ENCODE measurements around the gene GRIN2B. TPM values are rescaled to one million over a fixed set of nuclear protein-coding genes. Genes with fewer than 3 reads are reported as not detected.

The GRIN2B gene
- total RNA-seq, 1 experiment from 2014 or later: 0.05 TPM

GRCh38 chr12:13970803-13971202, 10.6 kb downstream of the GRIN2B start:
- no peak for TF ChIP-seq CTCF (IDR thresholded peaks at IDR 0.05; ENCODE audit: unreplicated experiment)
- Mint-ChIP-seq H3K4me1 (ENCODE audit: low read depth, unreplicated experiment) (no peaks in the 10 kb centered on the region), H3K27ac (ENCODE audit: unreplicated experiment) (no peak overlapping the region), H3K36me3 (ENCODE audit: insufficient read depth, unreplicated experiment) (no peaks in the 10 kb centered on the region), H3K9me3 (ENCODE audit: low read depth, unreplicated experiment) (no peaks in the 10 kb centered on the region), H3K4me3 (ENCODE audit: low read depth, unreplicated experiment) (no peak overlapping the region), H3K27me3 (ENCODE audit: unreplicated experiment) (peaks cover 85% of the 10 kb centered on the region)
- CTCF ChIA-PET: no interaction called here
- no peak for DNase-seq
- intact Hi-C loops (cut with micrococcal nuclease; ENCODE audit: unreplicated experiment): no loop called here
- no TSS peak for BruUV-seq (replicated peaks)

GRCh38 chr12:13968281-13968680, 13.1 kb downstream of the GRIN2B start:
- H3K9me3 Mint-ChIP-seq (ENCODE audit: low read depth, unreplicated experiment): no peaks in the 10 kb centered on the region
- H3K4me1 Mint-ChIP-seq (ENCODE audit: low read depth, unreplicated experiment): no peaks in the 10 kb centered on the region
- no peak overlapping the region for H3K4me3 Mint-ChIP-seq (ENCODE audit: low read depth, unreplicated experiment)
- H3K36me3 Mint-ChIP-seq (ENCODE audit: insufficient read depth, unreplicated experiment): no peaks in the 10 kb centered on the region
- peaks cover 85% of the 10 kb centered on the region for H3K27me3 Mint-ChIP-seq (ENCODE audit: unreplicated experiment)
- intact Hi-C loops (cut with micrococcal nuclease; ENCODE audit: unreplicated experiment): no loop called here
- no peak overlapping the region for H3K27ac Mint-ChIP-seq (ENCODE audit: unreplicated experiment)
- no peak for TF ChIP-seq CTCF (IDR thresholded peaks at IDR 0.05; ENCODE audit: unreplicated experiment)
- CTCF ChIA-PET: no interaction called here
- no TSS peak for BruUV-seq (replicated peaks)
- DNase-seq: no peak

- Mint-ChIP-seq H3K4me3 (ENCODE audit: low read depth, unreplicated experiment) (no peak overlapping the region), H3K36me3 (ENCODE audit: insufficient read depth, unreplicated experiment) (no peaks in the 10 kb centered on the region), H3K27ac (ENCODE audit: unreplicated experiment) (no peak overlapping the region), H3K9me3 (ENCODE audit: low read depth, unreplicated experiment) (no peaks in the 10 kb centered on the region), H3K27me3 (ENCODE audit: unreplicated experiment) (peaks cover 86% of the 10 kb centered on the region), H3K4me1 (ENCODE audit: low read depth, unreplicated experiment) (no peaks in the 10 kb centered on the region)
- no peak for DNase-seq
- intact Hi-C loops (cut with micrococcal nuclease; ENCODE audit: unreplicated experiment): no loop called here
- CTCF ChIA-PET: no interaction called here
- no peak for TF ChIP-seq CTCF (IDR thresholded peaks at IDR 0.05; ENCODE audit: unreplicated experiment)
- BruUV-seq (replicated peaks): no TSS peak
These were observed 16.7 kb downstream of the GRIN2B start for GRCh38 chr12:13964666-13965065.

GRCh38 chr12:13962699-13963098, 18.7 kb downstream of the GRIN2B start:
- Mint-ChIP-seq H3K4me1 (ENCODE audit: low read depth, unreplicated experiment) (peaks cover 7% of the 10 kb centered on the region), H3K27me3 (ENCODE audit: unreplicated experiment) (peaks cover 98% of the 10 kb centered on the region), H3K27ac (ENCODE audit: unreplicated experiment) (no peak overlapping the region), H3K36me3 (ENCODE audit: insufficient read depth, unreplicated experiment) (no peaks in the 10 kb centered on the region), H3K4me3 (ENCODE audit: low read depth, unreplicated experiment) (no peak overlapping the region), H3K9me3 (ENCODE audit: low read depth, unreplicated experiment) (no peaks in the 10 kb centered on the region)
- CTCF ChIA-PET: no interaction called here
- intact Hi-C loops (cut with micrococcal nuclease; ENCODE audit: unreplicated experiment): no loop called here
- no TSS peak for BruUV-seq (replicated peaks)
- TF ChIP-seq CTCF (IDR thresholded peaks at IDR 0.05; ENCODE audit: unreplicated experiment): peak; percentile 38
- peak; percentile 42 for DNase-seq
